HCT116 (cell line): Measurements from ENCODE around the gene CACNA2D3.

Source experiments
- EZH2phosphoT487 ChIP-seq: fragments of 200-600 bp; IDR thresholded peaks from 2 replicates; pipeline ENCODE4 v1.6.1; 2018; ENCODE audit warnings: antibody characterized with exemption, borderline replicate concordance
- SRF ChIP-seq: IDR thresholded peaks from 2 replicates; pipeline ENCODE4 v1.6.1; 2012; ENCODE audit warnings: low read depth

DNA sequence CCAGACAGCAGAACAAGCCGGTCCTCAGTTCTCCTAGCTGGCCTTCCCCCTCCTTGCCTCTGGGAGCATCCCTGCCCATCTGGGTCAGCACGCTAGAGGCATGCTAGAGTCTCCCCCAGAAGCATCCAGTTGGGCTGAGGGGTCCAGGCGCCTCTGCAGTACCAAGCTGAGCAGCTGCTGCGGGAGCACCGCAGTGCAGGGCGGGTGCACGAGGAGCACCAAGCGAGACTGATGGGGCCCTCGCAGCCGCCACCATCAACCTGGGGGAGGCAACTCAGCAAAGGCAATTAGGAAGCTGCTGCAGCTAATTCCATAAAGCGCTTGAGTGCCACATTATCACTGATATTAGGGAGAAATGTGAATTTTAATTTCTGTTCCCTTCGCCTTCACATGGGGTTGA is 12.4 kb downstream of the CACNA2D3 start:
- TF ChIP-seq EZH2phosphoT487, result no peak
- TF ChIP-seq SRF, result no peak
